Mucosa of descending colon (tissue), 3 donors: Measurements from ENCODE around the gene EVI5. TPM values are rescaled to one million over a fixed set of nuclear protein-coding genes. Genes with fewer than 3 reads are reported as not detected.

ENCODE experiments used
- ATAC-seq: fragments of 200-7000 bp; cut with Tn5 transposase; one replicate; pipeline ENCODE4 v1.9.1; 2020; ENCODE audit warnings: mild to moderate bottlenecking, moderate library complexity
- DNase-seq, 3 donors: peaks; one replicate each; pipeline ENCODE4 v3.0.0-alpha.2; 2020
- H3K36me3 ChIP-seq: fragments of 200-600 bp; one replicate; pipeline ENCODE4 v1.8.0; 2021; ENCODE audit warnings: low read depth, mild to moderate bottlenecking
- H3K4me1 ChIP-seq: fragments of 200-600 bp; one replicate; pipeline ENCODE4 v1.8.0; 2021; ENCODE audit warnings: low read depth, mild to moderate bottlenecking
- H3K4me3 ChIP-seq: fragments of 200-600 bp; one replicate; pipeline ENCODE4 v1.8.0; 2021; ENCODE audit warnings: mild to moderate bottlenecking
- H3K9me3 ChIP-seq: fragments of 200-600 bp; one replicate; pipeline ENCODE4 v1.8.0; 2021; ENCODE audit warnings: mild to moderate bottlenecking
- intact Hi-C, 2 donors: fragments of 100-400 bp; cut with DNase I in 1 of 2; cut with micrococcal nuclease in 1 of 2; formaldehyde crosslinking; loops; one replicate each; pipeline versions ENCODE4 v1.11.0 to v1.11.1; 2022; cut with DNase I, micrococcal nuclease
- total RNA-seq, 3 donors: library from RNA; stranded (reverse); fragmentation: NEBNext Ultra II Directional in 2 of 3; extraction: Animal tissue kit (Norgen Biotek cat#: 25700) in 2 of 3; gene quantifications; one replicate each; pipeline versions ENCODE4 v1.2.1 to v1.2.4, GENCODE V29; 2021 to 2023
- TF ChIP-seq, protein P1 (sequence below): fragments of 200-600 bp; IDR thresholded peaks from one replicate; pipeline ENCODE4 v1.8.0; 2022; ENCODE audit warnings: antibody characterized with exemption, mild to moderate bottlenecking
- donor health status: DM: no; HTN: no; CAD: no; lungs with moderate emphysema.
- donor health status: DM: no; HTN: no; CAD: no.
- donor health status: DM: no; HTN: yes; CAD: no.

EVI5 gene
- total RNA-seq, 3 donors from 2014 or later, result 32.3 to 52.4 (median 33.5) TPM

DNA sequence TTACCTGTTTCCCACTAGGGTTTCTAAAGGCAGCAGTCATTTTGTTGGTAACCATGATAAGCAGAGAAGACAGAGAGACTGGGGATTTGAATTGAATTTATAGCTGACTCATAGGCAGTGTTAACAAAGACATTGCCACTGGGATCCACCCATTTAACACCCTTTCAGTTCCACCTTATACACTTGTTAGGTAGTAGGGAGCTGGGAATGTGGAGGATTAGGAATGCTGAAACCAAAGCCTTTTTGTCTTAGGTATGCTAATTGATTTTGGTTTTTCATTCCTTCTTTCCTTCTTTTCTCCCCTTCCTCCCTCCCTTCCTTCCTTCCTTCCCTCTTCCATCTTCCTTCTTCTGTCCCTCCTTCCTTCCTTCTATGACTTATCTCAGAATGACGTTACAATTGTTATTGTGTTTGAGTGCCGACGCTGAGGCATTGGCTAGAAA is 7.5 kb upstream of the EVI5 start:
- DNase-seq, result no peak

DNA sequence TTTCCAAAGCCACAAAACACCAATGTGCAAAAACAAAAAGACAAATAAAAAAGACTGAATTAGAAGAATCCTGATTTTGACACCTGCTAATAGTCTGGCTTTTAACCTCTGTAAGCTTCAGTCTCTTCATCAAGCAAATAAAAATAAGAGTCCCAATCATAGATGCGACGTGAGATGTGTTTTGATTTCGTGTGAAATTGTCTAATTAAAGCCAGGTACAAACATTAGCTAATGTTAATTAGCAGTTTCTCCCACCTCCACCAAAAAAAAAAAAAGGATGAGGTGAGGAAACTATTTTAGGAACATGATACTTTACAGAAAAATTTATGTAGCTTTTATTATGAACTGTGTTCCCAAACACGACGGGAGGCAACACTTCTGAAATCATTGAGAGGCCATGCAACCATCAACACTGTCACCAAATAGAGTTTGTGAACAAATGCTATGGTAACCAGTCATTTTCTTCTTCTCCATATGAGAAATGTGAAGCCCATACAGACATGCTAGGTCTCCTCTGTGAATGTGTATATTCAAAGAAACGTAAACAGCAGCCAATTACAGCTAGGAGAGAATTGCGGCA is 6.7 kb upstream of the EVI5 start:
- no peaks in the 10 kb centered on the region for H3K36me3 ChIP-seq
- ATAC-seq (no peak), DNase-seq (no peak)
- H3K4me3 ChIP-seq, result no peak overlapping the region
- TF ChIP-seq, protein P1, sequence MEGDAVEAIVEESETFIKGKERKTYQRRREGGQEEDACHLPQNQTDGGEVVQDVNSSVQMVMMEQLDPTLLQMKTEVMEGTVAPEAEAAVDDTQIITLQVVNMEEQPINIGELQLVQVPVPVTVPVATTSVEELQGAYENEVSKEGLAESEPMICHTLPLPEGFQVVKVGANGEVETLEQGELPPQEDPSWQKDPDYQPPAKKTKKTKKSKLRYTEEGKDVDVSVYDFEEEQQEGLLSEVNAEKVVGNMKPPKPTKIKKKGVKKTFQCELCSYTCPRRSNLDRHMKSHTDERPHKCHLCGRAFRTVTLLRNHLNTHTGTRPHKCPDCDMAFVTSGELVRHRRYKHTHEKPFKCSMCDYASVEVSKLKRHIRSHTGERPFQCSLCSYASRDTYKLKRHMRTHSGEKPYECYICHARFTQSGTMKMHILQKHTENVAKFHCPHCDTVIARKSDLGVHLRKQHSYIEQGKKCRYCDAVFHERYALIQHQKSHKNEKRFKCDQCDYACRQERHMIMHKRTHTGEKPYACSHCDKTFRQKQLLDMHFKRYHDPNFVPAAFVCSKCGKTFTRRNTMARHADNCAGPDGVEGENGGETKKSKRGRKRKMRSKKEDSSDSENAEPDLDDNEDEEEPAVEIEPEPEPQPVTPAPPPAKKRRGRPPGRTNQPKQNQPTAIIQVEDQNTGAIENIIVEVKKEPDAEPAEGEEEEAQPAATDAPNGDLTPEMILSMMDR, result no peak
- H3K4me1 ChIP-seq, result no peaks in the 10 kb centered on the region
- intact Hi-C loops, result no loop called here
- H3K9me3 ChIP-seq, result no peaks in the 10 kb centered on the region

More for the DNA sequence above, 7.5 kb upstream of the EVI5 start:
- Histone ChIP-seq H3K4me1 (no peaks in the 10 kb centered on the region), H3K36me3 (no peaks in the 10 kb centered on the region), H3K9me3 (no peaks in the 10 kb centered on the region), H3K4me3 (no peak overlapping the region)
- peak; percentile 95 for ATAC-seq
- TF ChIP-seq, protein P1, result no peak
- intact Hi-C loops, result no loop called here

DNA sequence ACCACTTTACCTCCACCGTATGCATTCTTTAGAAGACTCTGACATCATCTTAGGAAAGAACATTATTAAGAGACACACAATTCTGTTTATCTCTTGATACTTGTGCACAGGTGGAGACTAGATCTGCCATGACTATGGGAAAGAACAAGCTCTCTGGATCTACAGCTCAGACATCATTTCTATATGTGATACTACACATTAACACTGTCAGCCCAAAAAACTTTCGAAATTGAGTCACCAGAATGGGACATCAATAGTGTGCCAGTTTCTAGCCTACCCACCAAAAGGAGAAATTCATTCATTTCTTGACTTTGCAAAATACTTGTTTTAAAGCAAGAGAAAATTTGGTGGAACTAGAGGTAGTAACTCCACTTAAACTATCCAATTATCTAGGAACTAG is 6.0 kb upstream of the EVI5 start:
- ATAC-seq (no peak), DNase-seq (no peak)
- intact Hi-C loops, result no loop called here
- Histone ChIP-seq H3K36me3 (no peaks in the 10 kb centered on the region), H3K4me1 (no peaks in the 10 kb centered on the region), H3K4me3 (no peak overlapping the region), H3K9me3 (no peaks in the 10 kb centered on the region)
- TF ChIP-seq, protein P1, result no peak

DNA sequence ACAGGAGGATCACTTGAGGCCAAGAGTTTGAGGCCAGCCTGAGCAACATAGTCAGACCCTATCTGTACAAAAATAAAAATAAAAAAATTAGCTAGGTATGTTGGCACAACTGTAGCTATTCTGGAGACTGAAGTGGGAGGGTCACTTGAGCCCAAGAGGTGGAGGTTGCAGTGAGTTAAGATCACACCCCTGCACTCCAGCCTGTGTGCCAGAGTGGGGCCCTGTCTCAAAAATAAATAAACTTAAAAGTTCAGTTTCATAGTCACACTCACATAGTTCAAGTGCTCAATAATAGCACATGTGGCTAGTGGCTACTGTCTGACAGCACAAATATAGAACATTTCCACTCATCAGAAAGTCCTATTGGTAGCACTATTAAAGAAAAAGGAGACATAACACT is 5.2 kb upstream of the EVI5 start:
- TF ChIP-seq, protein P1, result no peak
- intact Hi-C loops, result no loop called here
- ATAC-seq, result no peak

DNA sequence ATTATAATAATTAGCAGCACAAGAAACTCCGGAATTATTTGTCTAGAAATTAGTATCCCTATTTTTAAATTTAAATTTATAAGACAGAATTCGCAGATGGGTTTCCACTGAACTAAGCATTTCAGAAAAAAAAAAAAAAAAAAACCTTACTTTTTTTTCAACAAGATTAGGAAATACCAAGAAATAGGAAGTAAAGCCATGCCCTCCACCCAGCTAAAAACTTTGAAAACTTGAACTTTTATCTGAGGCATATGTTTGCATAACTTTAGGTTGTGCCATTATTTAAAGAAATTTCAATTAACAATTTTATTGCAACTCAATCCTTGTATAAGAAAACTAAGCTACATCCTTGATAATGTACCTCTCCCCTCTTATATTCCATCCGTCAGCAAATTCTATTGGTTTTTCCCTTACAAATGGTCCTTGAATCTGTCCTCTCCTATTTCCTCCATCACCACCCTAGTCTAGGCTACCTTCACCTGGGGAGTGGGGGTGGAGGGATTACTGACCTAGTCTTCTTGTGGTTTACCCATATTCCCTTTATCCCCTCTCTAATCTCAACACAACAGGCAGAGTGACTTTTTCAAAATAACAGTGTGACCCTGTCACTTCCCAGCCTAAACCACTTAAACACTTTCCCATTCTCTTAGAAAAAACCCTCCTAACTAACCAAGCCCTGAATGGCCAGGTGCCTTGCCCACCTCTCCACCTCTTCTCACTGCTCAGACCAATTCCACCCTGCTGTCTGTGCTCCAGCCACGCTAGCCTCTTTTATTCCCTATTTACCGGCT is 1.4 kb upstream of the EVI5 start:
- Histone ChIP-seq H3K9me3 (no peaks in the 10 kb centered on the region), H3K4me1 (peaks cover 11% of the 10 kb centered on the region), H3K4me3 (no peak overlapping the region), H3K36me3 (no peaks in the 10 kb centered on the region)
- no peak for DNase-seq
- ATAC-seq, result no peak
- TF ChIP-seq, protein P1, result no peak
- intact Hi-C loops, result no loop called here

More for the DNA sequence above, 5.2 kb upstream of the EVI5 start:
- Histone ChIP-seq H3K9me3 (no peaks in the 10 kb centered on the region), H3K36me3 (no peaks in the 10 kb centered on the region), H3K4me1 (no peaks in the 10 kb centered on the region), H3K4me3 (no peak overlapping the region)
- DNase-seq, result no peak
